Caco-2 (cell line): ENCODE data around the gene MT1B. TPM values are rescaled to one million over a fixed set of nuclear protein-coding genes. Genes with fewer than 3 reads are reported as not detected.

ENCODE experiments used
- BruUV-seq: library from RNA; stranded (reverse); fragments of 400-500 nt; replicated peaks from 2 replicates; lab custom pipeline; 2021; lab: Mats Ljungman, UMichigan
- CTCF ChIA-PET: fragments of 300-600 bp; sonication (Branson Sonifier 250); formaldehyde crosslinking; loops from one replicate; lab custom pipeline; 2022; ENCODE audit warnings: antibody characterized with exemption; lab: Charles Lee
- POLR2A ChIA-PET: fragments of 300-600 bp; sonication (Branson Sonifier 250); formaldehyde crosslinking; loops from one replicate; lab custom pipeline; 2022; ENCODE audit warnings: antibody characterized with exemption; lab: Charles Lee
- DNase-seq, 2 experiments: peaks; one replicate each; pipeline versions ENCODE4 v3.0.0 to v3.0.0-alpha.2; 2020 to 2022
- H3K27me3 ChIP-seq: replicated peaks from 2 replicates; pipeline ENCODE4 v1.6.0; 2011; ENCODE audit warnings: low read length; ENCODE audit not compliant: control insufficient read depth, insufficient read depth
- H3K36me3 ChIP-seq: 2 replicates; pipeline ENCODE4 v1.5.1; 2011; ENCODE audit warnings: low read length; ENCODE audit not compliant: control insufficient read depth, insufficient read depth
- H3K4me1 ChIP-seq: fragments of 250-450 bp; sonication (Bioruptor Pico); 2 replicates; pipeline ENCODE4 v1.5.1; 2020; ENCODE audit warnings: mild to moderate bottlenecking
- H3K4me3 ChIP-seq: 2 replicates; pipeline ENCODE4 v1.5.1; 2011; ENCODE audit warnings: low read depth, mild to moderate bottlenecking, control low read depth, low read length
- H3K9me3 ChIP-seq: fragments of 250-450 bp; sonication (Bioruptor Pico); 2 replicates; pipeline ENCODE4 v1.5.1; 2020; ENCODE audit warnings: mild to moderate bottlenecking, moderate library complexity
- H3K27ac Mint-ChIP-seq: one replicate; pipeline ENCODE4 v1.8.0; 2022; ENCODE audit warnings: mixed read lengths; ENCODE audit not compliant: unreplicated experiment
- H3K27me3 Mint-ChIP-seq: one replicate; pipeline ENCODE4 v1.8.0; 2022; ENCODE audit warnings: mixed read lengths; ENCODE audit not compliant: insufficient read depth, unreplicated experiment
- H3K36me3 Mint-ChIP-seq: one replicate; pipeline ENCODE4 v1.8.0; 2022; ENCODE audit warnings: mild to moderate bottlenecking, mixed read lengths; ENCODE audit not compliant: insufficient read depth, unreplicated experiment
- H3K4me1 Mint-ChIP-seq: one replicate; pipeline ENCODE4 v1.8.0; 2022; ENCODE audit warnings: low read depth, mixed read lengths; ENCODE audit not compliant: unreplicated experiment
- H3K4me3 Mint-ChIP-seq: one replicate; pipeline ENCODE4 v1.8.0; 2022; ENCODE audit warnings: mild to moderate bottlenecking, moderate library complexity, mixed read lengths; ENCODE audit not compliant: unreplicated experiment
- H3K9me3 Mint-ChIP-seq: one replicate; pipeline ENCODE4 v1.8.0; 2022; ENCODE audit warnings: mixed read lengths; ENCODE audit not compliant: unreplicated experiment
- intact Hi-C: fragments of 100-400 bp; cut with micrococcal nuclease; formaldehyde crosslinking; loops from one replicate; pipeline ENCODE4 v1.10.0; 2022; ENCODE audit not compliant: unreplicated experiment
- total RNA-seq: library from RNA; stranded (reverse); gene quantifications from 2 replicates; pipeline ENCODE4 v1.2.3, GENCODE V29; 2022
- TF ChIP-seq, protein P1 (sequence below), 2 experiments: fragments of 200-600 bp in 1 of 2; IDR thresholded peaks; 1 replicate in 1 of 2; 2 replicates in 1 of 2; pipeline versions ENCODE4 v1.5.1 to v1.8.0; 2011 to 2022; ENCODE audit warnings: antibody characterized with exemption in 1 of 2, control low read depth in 1 of 2, inconsistent platforms in 1 of 2, low read depth in 1 of 2, low read length in 1 of 2, mild to moderate bottlenecking in 1 of 2, moderate library complexity in 1 of 2; ENCODE audit not compliant: insufficient read depth in 1 of 2, severe bottlenecking in 1 of 2, unreplicated experiment in 1 of 2

The MT1B gene
- total RNA-seq, 1 experiment from 2014 or later, result not detected

GRCh38 chr16:56658327-56658875 is 6.7 kb downstream of the MT1B start:
- H3K9me3 Mint-ChIP-seq, result no peaks in the 10 kb centered on the region
- Histone ChIP-seq H3K36me3 (no peaks in the 10 kb centered on the region), H3K4me1 (peaks cover 11% of the 10 kb centered on the region), H3K9me3 (no peaks in the 10 kb centered on the region), H3K27me3 (no peaks in the 10 kb centered on the region; the same call in 1 of the 2 replicates), H3K4me3 (peak overlapping the region; percentile 69)
- H3K27me3 Mint-ChIP-seq, result peaks cover 13% of the 10 kb centered on the region
- TF ChIP-seq, protein P1, sequence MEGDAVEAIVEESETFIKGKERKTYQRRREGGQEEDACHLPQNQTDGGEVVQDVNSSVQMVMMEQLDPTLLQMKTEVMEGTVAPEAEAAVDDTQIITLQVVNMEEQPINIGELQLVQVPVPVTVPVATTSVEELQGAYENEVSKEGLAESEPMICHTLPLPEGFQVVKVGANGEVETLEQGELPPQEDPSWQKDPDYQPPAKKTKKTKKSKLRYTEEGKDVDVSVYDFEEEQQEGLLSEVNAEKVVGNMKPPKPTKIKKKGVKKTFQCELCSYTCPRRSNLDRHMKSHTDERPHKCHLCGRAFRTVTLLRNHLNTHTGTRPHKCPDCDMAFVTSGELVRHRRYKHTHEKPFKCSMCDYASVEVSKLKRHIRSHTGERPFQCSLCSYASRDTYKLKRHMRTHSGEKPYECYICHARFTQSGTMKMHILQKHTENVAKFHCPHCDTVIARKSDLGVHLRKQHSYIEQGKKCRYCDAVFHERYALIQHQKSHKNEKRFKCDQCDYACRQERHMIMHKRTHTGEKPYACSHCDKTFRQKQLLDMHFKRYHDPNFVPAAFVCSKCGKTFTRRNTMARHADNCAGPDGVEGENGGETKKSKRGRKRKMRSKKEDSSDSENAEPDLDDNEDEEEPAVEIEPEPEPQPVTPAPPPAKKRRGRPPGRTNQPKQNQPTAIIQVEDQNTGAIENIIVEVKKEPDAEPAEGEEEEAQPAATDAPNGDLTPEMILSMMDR (IDR thresholded peaks at IDR 0.05; ENCODE audit: insufficient read depth in 1 of 2, low read depth in 1 of 2, low read length in 1 of 2, severe bottlenecking in 1 of 2, unreplicated experiment in 1 of 2), result no peak
- no peak overlapping the region for H3K27ac Mint-ChIP-seq
- H3K4me3 Mint-ChIP-seq, result peak overlapping the region; percentile 81
- no peak for DNase-seq
- H3K4me1 Mint-ChIP-seq, result no peaks in the 10 kb centered on the region
- ChIA-PET POLR2A (no interaction called here), CTCF (interaction anchor here (1.2 to 1.5 kb wide), 2 partner anchors 15 to 43 kb away, joined by 4 to 5 read pairs; no protein-coding TSS in a partner anchor)
- H3K36me3 Mint-ChIP-seq, result peaks cover 5% of the 10 kb centered on the region
- intact Hi-C loops, result loop anchor here (5.0 kb wide), 2 partner anchors 44 to 51 kb away; partner anchors contain the start of gene MT2A
- BruUV-seq, result no TSS peak

GRCh38 chr16:56662357-56663354 is 11.0 kb downstream of the MT1B start:
- CTCF ChIA-PET, result interaction anchor here (1.1 kb wide), 1 partner anchor 62 kb away, joined by 3 read pairs; no protein-coding TSS in a partner anchor
- H3K36me3 Mint-ChIP-seq, result no peaks in the 10 kb centered on the region
- no peak overlapping the region for H3K4me3 Mint-ChIP-seq

GRCh38 chr16:56664506-56664905 is 12.8 kb downstream of the MT1B start:
- CTCF ChIA-PET, result no interaction called here
- H3K4me3 ChIP-seq, result no peak overlapping the region

More at GRCh38 chr16:56662357-56663354, 11.0 kb downstream of the MT1B start:
- TF ChIP-seq, protein P1 (IDR thresholded peaks at IDR 0.05; ENCODE audit: insufficient read depth in 1 of 2, low read depth in 1 of 2, low read length in 1 of 2, severe bottlenecking in 1 of 2, unreplicated experiment in 1 of 2), result no peak
- POLR2A ChIA-PET, result no interaction called here
- H3K36me3 ChIP-seq, result no peaks in the 10 kb centered on the region
- H3K27me3 Mint-ChIP-seq, result peaks cover 35% of the 10 kb centered on the region
- H3K27me3 ChIP-seq, result no peaks in the 10 kb centered on the region; the same call in 1 of the 2 replicates
- peaks cover 8% of the 10 kb centered on the region for H3K4me1 ChIP-seq
- H3K27ac Mint-ChIP-seq, result no peak overlapping the region
- intact Hi-C loops, result no loop called here
- H3K4me3 ChIP-seq, result no peak overlapping the region
- H3K9me3 Mint-ChIP-seq, result no peaks in the 10 kb centered on the region
- no peaks in the 10 kb centered on the region for H3K4me1 Mint-ChIP-seq
- no peak for DNase-seq
- BruUV-seq, result no TSS peak
- no peaks in the 10 kb centered on the region for H3K9me3 ChIP-seq

More at GRCh38 chr16:56664506-56664905, 12.8 kb downstream of the MT1B start:
- TF ChIP-seq, protein P1 (IDR thresholded peaks at IDR 0.05; ENCODE audit: insufficient read depth in 1 of 2, low read depth in 1 of 2, low read length in 1 of 2, severe bottlenecking in 1 of 2, unreplicated experiment in 1 of 2), result no peak
- H3K36me3 ChIP-seq, result no peaks in the 10 kb centered on the region
- intact Hi-C loops, result no loop called here
- Mint-ChIP-seq H3K4me1 (no peaks in the 10 kb centered on the region), H3K9me3 (no peaks in the 10 kb centered on the region), H3K36me3 (no peaks in the 10 kb centered on the region), H3K27ac (no peak overlapping the region), H3K27me3 (peaks cover 50% of the 10 kb centered on the region), H3K4me3 (no peak overlapping the region)
- no peak for DNase-seq
- H3K4me1 ChIP-seq, result peaks cover 1% of the 10 kb centered on the region
- H3K27me3 ChIP-seq, result peaks cover 1% of the 10 kb centered on the region; the same call in 1 of the 2 replicates
- H3K9me3 ChIP-seq, result no peaks in the 10 kb centered on the region
- no TSS peak for BruUV-seq
- POLR2A ChIA-PET, result no interaction called here
